GM19452 (cell line): ENCODE data around the gene KRT74.

Experiments used
- ATAC-seq: cut with Tn5 transposase; IDR thresholded peaks from one replicate; pipeline ENCODE4 v1.9.1; 2021; ENCODE audit not compliant: unreplicated experiment

The KRT74 gene

DNA sequence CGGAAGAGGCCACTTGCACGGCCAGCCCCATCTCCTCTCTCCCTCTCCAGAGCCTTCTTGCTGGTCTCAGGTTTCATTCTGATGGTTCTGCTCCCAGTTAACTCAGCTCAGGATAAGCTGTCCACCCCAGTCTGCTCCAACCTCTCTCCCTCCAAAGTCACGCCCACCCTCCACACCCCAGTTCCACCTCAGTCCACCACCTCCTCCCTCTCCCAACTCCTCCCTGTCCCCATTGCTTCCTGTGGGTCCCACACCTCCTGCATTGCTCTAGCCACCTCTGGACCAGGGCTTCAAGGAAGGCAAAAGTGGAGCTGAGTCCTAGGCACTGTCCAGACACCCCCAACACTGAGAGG lies 33.8 kb downstream of the KRT74 start:
- no peak for ATAC-seq

GRCh38 chr12:52539083-52539820 lies 34.4 kb downstream of the KRT74 start:
- no peak for ATAC-seq

DNA sequence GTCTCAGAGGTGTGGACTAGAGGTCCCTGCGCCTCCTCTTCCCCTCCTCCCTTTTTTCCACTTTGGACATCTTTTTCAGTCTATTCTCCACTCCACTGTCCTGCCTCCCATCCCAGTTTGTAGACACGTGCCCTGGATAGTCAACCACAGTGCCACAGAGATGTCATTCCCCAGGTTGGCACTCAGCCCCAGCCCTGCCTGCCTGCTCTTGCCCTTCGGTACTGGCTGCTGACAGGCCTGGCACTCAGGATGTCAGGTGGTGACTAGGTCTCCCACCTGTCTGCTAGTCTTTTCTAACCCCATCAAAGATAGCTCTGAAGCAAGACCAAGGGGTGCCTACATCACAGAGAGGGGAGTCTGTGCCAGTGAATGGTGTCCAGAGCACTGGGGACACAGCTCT lies 36.5 kb downstream of the KRT74 start:
- ATAC-seq, result no peak

- ATAC-seq, result no peak
These were observed 38.1 kb downstream of the KRT74 start for GRCh38 chr12:52535574-52535973.

DNA sequence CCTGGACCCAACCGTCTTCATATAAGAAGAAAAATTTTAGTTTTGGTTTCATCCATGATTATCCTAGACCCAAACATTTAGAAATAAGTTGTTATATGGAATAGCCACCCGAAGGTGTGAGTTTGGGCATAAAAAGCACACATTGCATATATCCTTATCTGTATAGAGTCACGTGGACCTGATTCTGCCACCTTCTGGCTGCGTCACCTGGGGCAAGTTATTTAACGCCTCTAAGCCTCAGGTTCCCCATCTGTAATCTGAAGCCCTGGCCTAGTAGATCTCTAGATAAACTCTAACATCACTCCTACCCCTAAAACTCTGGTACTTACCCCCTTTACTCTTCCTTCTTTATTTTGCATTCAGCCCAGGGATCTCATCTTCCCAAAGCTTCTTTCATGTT lies 39.2 kb downstream of the KRT74 start:
- ATAC-seq, result no peak

- no peak for ATAC-seq
These were observed 39.8 kb downstream of the KRT74 start for GRCh38 chr12:52533686-52534470.

DNA sequence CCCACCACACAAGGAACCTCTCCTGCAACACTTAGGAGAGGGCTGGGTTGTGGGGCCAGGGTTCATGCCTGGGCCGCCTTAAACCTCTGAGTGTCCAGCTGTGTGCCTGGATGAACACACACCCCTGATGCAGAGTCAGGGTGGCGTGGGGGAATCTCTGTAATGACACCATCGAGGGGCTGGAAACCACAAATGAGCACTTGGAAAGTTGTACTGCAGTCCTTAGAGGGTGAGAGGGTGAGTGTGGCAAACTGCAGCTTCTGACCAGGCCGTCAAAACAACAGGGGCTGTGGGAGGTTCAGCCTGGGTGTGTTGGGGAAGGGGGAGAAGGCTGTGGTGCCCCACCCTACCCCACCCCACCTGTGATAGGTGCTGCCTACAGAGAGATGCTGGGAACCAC lies 41.0 kb downstream of the KRT74 start:
- no peak for ATAC-seq

GRCh38 chr12:52531566-52532300 lies 41.9 kb downstream of the KRT74 start:
- no peak for ATAC-seq

DNA sequence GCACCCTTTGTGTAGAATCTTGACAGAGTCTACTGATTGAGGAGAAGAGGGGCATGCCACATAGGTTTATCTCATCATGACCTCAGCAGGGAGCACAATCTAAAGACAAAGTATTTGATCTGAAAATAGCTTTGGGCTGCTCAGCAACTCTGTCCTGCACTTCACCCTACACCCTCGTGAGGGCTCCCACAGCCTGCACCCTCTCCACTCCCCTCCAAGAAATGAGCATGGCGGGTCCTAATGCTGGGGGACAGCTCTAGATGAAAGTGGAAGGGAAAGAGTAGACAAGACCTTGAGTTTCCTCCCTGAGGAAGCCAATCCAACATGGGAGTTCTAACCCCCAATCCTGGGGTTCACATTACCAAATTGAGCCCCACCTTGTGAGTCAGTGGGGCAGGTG lies 42.7 kb downstream of the KRT74 start:
- ATAC-seq, result no peak

DNA sequence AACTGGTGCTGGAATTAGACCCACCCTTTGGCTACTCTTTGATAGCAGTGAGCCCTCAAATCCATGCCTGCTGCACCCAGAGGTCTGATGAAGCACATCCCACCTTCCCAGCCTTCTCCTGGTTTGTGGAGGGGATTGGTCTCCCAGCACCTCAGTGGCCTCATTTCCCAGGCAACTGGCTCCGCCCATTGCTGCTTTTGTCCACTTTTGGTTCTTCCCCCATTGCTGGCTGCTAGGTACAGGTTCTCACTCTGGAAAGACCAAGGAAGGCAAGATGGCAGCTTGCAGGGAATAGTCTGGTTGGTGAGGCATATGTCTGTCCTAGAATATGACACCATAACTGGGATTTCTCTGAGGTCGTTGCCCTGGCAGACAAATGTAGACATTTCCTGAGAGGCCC lies 43.3 kb downstream of the KRT74 start:
- no peak for ATAC-seq

- no peak for ATAC-seq
These were observed 43.8 kb downstream of the KRT74 start for GRCh38 chr12:52529846-52530245.

GRCh38 chr12:52529417-52529816 lies 44.2 kb downstream of the KRT74 start:
- ATAC-seq, result no peak

DNA sequence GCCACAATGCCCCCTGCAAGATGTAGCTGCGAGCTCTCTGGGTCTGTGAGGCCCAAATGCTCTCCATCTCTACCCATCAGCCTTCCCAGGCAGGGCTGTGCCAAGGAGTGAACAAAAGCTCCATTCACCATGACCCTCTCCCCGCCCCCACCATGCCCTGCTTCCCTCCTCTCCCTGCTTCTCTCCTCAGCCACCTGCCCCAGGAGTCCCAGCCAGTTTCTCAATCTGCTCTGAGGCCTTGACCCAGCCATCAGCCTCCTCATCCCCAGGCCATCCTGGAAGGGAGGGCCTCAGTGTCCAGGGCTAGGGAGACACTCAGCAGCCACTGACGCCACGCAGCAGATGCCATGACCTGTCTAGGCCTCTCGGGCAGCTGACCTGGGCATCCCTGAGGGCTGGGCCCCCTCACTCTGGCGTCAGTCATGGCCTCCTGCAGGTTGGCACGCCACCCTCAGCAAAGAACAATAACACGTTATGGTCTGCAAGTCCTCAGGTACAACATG lies 45.0 kb downstream of the KRT74 start:
- no peak for ATAC-seq

- no peak for ATAC-seq
These were observed 46.4 kb downstream of the KRT74 start for GRCh38 chr12:52527121-52527800.

- ATAC-seq, result no peak
These were observed 47.1 kb downstream of the KRT74 start for GRCh38 chr12:52526511-52526951.

- no peak for ATAC-seq
These were observed 47.8 kb downstream of the KRT74 start for GRCh38 chr12:52525661-52526499.

- ATAC-seq, result no peak
These were observed 48.6 kb downstream of the KRT74 start for GRCh38 chr12:52524898-52525591.

GRCh38 chr12:52524241-52524897 lies 49.3 kb downstream of the KRT74 start:
- no peak for ATAC-seq

DNA sequence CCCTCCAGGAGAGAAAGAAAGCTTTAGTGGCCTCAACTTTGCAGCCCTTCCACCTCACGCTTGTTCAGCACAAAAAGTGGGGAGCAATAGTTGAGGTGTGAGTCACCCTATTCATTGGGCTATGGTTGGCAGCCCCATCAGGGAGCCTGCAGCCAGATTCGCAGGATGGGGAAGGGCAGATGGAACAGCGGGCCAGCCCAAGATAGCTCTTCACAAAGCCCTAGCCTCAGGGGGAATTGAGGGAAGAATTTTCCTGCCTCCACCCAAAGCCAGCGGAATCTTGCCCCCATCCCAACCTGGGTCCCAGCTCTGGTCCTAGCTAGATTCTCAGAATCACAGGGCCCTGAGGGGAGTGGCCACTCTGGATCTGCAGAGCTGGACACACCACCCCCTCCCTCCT lies 49.8 kb downstream of the KRT74 start:
- ATAC-seq, result no peak
